HTERT RPE-1 (cell line): Measurements from ENCODE around the gene GRIN2C.
"Not testable (repeated sequence)": the region's sequence is repeated elsewhere in the genome, so short reads cannot be mapped to it uniquely, and the experiment has no call there.

Source experiments
- in situ Hi-C: fragments of 300-500 bp; cut with MboI; formaldehyde crosslinking; loops from 4 replicates; pipeline ENCODE4 v1.14.3; 2020; ENCODE audit warnings: low sequenced_read_pairs

The GRIN2C gene

DNA sequence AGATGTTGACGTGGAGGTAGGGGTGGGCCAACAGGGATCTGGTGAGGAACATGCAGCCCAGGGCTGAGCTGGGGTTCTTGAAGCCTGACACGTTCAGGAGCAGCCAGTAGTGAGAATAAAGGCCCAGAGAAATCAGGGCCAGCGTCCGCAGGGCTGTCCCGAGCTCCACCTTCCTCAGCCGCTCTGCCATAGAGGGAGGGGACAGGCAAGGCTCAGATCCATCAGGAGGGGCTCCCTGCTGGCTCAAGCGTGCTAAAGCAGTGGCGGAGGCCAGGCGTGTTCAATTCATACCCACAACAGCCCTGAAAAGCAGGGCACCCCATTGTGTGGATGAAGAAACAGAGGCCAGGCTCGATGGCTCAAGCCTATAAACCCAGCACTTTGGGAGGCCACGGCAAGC, 21.4 kb upstream of the GRIN2C start:
- in situ Hi-C loops = no loop called here

DNA sequence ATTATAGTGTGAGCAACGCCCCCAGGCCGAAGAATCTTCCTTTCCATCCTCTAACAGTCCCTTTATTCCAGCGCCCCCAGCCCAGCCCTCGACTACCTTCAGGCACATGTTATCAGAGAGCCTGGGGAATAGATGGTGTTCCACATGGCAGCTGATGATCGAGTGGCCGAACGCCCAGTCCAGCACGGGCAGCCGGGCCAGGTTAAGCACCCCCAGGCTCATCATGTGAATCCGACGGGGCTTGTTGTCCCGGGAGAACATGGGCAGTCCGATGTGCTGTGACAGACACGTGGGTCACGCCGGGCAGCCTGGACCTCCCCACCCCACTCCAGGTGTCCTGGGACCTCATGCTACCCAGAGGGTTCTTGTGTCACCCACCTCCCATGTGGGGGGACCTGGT, 19.6 kb upstream of the GRIN2C start:
- in situ Hi-C loops = no loop called here

DNA sequence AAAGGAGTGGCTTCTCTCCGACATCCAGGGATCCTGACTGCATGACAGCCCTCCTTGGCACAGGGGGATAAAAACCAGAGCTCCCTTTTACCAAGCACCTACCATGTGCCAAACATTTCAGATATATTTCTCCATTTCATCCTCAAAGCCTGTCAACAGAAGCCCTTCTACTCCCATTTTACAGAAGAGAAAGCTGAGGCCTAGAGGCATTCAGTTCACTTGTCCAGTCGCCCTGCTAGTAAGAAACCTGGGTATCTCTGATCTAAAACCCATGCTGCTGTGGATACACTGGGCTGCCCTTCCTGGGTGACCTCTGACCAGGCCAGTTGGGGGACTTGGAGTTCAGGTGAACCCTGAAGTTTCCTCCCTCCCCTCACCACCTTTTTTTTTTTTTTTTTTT, 19.0 kb upstream of the GRIN2C start:
- in situ Hi-C loops = no loop called here

DNA sequence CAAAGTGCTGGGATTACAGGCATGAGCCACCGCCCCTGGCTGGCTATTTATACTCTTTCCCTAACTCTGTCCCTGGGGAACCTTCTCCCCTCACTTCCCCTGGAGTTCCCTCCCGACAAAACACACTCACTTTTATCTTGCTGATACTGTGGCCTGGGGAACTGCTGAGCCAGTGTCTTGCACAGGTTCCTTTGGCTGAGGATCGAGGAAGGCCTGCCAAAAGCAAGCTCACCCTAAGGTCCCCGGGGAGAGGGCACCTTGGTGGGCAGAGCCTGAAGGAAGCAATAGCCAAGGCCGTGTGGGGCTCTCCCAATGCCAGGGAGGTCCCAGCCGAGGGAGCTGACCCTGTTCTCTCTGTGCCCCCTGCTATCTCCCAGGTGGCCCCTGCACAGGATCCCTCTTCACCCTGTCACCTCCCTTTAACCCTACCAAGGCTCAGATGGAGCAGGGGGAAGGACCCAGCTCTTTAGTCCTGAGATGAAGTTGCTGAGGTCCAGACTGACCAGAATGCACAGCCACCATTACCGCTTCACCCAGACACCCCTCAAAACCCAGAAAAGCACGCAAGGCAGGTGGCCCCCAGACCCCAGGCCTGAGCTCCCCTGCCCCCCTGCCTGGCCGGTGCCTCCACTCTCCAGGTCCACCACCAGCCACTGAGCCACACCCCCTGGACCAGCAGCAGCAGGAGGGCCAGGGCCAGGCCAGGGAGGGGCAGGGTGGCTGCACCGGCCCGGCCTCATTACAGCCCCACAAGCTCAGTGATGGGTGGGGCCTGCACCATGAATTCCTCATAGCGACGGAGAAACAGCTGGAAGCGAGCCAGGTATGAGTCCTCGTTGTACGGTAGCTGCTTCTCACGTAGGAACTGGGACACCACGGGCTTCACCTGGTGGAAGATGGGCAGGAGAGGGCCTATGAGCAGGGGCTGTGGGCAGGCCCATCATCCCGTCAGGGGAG, 18.2 kb upstream of the GRIN2C start:
- in situ Hi-C loops = no loop called here

DNA sequence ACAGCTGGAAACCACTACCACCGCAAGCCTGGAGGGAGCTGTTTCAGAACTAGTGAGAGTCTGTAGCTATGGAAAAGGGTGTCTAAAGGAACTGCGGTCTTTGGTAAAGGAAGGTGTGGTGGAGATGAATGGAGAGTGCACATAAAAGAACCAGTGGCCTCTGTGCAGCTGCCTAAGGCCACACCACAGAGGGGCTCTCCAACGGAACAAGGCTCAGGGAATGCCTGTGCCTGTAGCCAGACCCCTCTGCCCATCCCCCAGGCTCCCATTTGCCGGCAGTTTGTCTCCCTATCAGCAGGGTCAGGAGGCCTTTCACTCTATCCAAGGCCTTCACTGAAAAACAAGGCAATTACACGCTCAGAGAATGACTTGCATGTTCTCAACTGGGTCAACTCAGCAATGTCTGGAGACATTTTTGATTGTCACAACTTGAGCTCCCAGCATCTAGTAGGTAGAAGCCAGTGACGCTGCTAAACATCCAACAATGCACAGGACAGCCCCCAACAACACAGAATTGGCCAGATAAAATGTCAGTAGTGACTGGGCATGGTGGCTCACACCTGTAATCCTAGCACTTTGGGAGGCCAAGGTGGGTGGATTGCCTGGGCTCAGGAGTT, 16.4 kb upstream of the GRIN2C start:
- in situ Hi-C loops = no loop called here

DNA sequence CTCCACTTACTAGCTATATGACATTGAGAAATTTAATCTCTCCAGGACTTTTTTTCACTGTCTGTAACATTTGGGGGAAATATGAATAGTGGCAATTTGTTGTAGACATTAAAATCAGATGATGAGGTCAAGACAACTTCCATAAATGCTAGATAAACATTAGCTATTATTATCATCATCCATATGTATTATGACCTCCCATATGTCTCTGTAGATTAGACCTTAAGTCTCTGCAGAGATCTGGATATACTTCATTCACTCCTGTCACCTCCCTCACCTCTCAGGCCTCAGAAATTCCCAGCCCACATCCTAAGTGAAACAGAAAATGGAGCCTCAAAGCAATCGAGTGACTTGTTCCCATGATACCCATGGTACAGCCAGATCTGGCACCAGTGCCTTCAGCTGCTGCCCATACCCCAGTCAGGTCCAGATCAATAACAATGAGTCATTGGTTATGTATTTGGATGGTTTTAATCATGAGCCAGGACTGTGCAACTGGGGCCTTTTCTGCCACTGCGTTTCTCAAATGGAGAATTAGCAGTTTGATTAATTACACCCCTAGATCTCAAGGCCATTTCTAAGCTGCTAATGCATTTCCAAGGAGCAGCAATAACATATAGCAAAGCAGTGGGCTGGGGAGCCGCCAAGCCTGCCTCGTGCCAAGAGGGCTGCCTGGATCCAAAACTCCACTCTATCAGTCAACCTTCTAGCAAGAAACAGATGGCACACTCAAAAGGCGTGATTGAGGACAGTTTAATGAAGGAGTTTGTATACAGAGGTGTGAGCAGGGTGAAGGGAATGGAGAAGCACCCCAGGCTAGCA, 15.7 kb upstream of the GRIN2C start:
- in situ Hi-C loops = no loop called here

DNA sequence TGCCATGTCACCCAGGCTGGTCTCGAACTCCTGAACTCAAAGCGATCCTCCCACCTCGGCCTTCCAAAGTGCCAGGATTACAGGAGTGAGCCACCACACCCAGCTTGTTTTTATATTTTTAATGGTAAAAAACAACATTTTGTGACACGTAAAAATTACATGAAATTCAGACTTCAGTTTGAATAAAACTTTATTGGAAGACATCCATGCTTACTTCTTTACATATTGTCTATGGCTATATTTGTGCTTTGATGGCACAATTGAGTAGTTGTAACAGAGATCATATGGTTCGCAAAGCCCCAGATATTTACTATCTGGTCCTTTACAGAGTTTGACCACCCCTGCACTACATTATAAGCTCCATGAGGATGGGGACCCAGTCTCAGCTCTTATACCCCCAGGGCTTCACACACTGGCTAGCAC, 14.9 kb upstream of the GRIN2C start:
- in situ Hi-C loops = no loop called here

DNA sequence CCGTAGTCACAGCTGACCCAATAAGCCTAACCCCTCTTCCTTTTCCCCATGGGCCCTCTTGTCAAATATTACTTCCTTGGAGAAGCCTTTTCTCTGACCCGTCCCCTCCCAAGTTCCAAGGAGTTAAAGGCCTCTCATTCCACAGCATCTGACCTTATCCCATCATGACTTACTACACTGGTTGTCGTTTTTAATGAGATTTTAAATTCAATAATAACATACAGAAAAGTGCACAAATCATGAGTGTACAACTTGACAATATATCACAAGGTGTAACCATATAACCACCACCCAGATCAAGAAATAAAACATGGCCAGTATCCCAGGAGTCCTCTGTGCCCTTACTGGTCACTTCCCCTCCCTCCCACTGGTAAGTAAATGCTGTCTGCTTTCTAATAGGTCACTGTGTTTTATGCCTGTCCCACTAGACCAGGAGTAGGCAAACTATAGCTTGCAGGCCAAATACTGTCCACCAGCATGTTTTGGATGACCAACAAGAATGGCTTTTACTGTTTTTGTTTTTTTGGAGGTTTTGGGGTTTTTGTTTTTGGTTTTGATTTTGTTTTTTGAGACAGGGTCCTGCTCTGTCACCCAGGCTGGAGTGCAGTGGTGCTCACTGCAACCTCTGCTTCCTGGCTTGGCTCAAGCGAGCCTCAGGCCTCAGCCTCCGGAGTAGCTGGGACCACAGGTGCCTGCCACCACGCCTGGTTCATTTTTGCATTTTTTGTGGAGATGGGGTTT, 14.4 kb upstream of the GRIN2C start:
- in situ Hi-C loops = no loop called here

DNA sequence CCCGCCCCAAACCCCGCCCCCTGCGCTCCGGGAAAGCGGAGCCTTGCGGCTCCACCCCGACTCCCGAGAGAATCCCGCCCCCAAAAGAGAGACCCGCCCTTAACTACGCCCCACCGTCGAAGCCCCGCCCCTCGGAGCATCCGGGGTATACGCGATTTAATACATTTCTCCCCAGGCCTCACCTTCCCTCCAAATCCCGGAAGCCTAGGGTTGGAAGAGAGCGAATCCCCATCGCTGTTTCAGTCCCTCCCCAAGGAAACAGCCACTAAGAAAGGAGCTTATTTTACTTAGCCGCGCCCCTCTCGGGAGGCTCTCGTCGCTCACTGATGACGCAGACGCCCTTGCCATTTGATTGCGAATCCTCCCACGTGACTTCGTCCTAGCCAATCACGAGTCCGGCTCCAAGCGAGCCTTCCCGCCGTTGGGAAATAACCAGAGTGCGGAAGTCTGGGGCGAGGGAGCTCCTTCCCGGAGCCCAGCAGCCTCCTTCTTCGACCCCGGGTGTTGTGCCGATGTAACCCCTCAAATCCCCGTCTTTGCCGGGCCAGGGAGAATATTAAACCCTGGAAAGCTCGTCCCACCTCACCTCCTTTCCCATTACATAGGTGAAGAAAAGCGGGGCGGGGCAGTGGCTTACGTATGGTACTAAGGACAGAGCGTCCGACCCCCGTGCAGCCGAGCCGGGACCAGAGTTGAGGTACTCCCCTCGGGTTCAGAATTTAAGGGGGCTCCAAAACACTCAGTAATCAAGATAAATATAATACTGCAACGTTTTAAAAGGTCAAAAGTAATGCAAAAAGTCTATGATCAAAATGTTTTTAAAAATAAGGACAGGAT, 13.6 kb upstream of the GRIN2C start:
- in situ Hi-C loops = no loop called here

DNA sequence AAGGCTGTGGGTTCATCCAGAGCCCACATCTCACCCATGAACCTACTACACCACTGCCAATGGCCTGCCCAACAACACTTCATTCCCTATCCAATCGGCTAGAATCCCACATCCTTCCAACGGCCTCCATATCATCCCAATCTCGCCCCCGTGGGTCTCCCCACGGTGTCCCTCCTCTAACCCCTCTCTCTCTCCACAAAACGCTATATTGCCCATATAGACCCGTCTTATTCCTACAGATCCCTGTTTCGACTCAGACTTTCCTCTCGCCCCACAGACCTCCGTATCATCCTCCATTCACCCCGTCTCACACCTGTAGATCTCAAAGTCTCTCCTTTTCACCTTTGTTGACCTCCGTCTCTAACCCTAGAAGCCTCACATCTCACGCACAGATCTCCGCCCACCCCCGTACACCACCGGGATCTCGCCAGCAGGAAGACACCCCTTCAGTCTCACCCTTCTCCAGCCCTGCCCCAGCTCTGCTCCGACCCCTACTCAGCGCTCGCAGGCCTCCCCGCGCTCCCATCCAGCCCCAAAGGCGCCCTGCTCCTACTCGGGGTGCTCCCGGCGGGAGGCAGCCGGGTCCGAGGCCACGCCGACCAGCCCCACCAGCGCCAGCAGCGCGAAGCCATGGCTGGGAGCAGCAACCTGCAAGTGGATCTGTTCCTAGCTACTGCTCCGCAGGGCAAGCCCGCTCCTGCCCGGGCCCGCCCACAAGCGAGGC, 12.8 kb upstream of the GRIN2C start, which contains the start of gene FDXR:
Gene FDXR, minus strand, starts transcription at position 682 of the 724 bp plus-strand sequence. Its CDS starts 50 bp downstream, at position 632.
- in situ Hi-C loops = no loop called here

DNA sequence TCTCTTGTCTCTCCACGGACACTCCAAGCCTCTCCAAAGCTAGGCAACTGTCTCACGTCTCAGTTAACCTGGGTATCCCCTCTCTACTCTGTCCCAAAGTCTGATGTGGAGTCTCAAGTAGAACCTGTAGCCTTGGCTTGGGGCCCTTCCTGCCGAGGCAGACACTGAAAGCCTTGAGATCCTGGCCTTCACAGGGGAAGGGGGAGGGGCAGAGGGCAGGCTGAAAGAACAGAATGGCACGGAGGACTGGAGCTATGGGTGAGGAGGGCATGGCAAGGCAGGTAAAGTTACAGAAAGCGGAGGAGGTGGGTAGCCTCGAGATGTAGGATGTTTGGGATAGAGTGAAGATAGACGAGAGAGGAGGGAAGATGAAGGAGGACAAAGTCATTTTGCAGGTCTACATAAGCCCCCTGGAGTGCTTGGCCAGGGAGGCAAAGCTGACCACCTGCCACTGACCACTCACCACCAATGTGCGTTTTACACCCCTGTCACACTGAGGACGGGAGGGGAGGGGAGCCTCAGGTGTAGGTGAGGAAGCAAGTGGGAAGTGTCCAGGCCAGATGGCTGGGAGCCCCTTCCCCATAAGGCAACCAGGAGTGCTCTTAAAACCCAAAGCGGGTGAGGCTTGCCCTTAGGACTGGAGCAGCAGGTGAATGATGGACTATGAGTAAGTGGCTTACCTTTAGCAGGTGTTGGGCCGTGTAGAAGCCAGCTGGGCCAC, 11.8 kb upstream of the GRIN2C start:
- in situ Hi-C loops = no loop called here

DNA sequence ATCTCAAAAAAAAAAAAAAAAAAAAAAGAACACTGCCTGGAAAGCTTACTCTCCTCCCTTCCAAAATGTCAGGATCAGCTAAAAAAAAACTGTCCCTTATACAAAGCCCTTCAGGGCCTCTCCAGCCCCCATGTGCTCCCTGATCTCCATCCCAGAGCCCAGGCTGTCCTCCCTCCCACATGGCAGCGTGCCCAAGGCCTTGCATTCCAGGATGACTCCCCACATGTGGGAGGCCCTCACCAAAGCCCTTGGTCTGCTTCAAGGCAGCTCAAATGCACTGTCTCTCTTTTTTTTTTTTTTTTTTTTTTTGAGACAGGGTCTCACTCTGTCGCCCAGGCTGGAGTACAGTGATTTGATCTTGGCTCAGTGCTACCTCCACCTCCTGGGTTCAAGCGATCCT, 10.8 kb upstream of the GRIN2C start:
- in situ Hi-C loops = no loop called here

DNA sequence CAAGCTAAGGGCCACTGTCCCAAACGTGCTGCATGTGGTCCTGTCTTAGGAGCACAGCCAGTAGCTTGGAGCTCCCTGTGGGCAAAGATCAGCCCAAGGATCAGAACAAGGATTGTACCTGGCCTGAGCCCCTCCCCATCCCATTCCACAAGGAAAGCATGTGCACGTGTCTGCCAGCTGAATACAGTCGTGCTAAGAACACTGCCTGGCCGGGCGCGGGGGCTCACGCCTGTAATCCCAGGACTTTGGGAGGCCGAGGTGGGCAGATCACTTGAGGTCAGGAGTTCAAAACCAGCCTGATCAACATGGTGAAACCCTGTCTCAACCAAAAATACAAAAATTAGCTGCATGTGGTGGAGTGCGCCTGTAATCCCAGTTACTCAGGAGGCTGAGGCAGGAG, 10.3 kb upstream of the GRIN2C start:
- in situ Hi-C loops = not testable (repeated sequence)

DNA sequence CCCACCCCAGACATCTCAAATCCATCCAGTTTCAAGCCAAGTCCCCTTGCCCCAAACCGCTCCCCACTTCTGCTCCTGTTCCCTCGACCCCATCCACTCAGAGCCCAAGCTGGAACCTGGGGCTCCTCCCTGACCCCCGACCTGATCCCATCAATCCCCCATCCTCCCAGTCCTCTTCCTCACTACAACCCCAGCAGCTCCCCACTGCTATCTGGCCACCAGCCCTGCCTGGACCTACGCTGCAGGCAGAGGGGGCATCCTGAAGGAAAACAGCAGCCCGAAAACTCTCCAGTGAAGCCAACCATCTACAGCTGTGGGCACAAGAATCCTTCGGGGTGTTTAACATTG, 9.2 kb upstream of the GRIN2C start:
- in situ Hi-C loops = no loop called here

DNA sequence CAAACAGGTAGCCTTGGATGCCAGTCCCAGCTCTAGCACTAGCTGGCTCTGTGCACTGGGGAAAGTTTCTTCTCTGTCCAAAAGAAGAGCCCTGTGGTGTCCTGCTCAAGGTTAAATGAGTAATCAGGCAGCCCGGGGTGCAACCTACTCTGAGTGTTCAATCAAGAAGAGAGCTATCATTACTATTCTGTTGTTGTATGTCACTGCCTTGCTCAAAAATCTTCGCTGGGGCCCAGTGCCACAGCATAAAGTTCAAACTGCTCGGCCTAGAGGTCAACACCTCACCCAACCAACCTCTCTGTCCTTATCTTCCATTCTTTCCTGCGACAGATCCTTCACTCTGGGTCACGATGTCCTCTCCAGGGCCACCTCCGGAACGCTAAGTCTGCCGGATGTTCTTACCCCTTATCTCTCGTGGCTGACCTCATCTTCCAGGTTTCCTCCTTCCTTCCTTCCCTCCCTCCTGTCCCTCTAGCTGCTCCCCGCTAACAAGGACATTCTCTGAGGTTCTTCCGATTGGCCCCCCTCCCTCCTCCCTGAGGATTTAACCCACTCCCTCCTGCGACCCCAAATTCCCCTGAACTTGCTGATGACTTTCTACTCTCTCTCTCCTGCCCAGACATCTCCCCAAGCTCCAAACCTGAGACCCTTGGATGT, 8.7 kb upstream of the GRIN2C start:
- in situ Hi-C loops = no loop called here

DNA sequence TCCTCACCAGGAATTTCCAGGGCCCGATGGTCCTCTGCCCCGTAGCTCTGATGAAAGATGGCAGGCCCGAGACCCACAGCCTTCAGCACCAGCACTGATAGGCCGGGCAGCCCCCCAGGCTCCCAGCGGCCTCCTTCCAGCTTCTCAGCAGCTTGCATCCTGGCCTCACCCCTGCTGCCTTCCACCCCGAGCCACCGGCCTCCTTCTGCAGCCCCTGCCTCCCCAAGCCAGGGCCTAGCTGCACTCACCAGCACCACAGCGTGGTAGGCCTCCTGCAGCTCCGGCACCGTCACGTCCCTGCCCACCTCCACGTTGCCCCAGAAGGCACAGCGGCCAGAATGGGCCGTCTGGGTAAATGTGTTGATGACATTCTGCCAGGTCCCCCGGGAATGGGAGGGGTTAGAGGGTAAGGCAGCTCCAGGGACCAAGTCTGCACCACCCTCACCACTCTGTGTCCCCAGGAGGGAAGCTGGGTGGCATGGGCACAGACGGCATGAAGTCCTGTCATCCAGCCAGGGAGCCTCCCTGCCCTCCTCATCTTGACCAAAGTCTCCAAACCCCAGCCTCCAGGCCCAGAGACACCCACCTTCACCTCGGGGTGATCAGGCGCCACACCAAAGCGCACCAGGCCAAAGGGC, 6.6 kb upstream of the GRIN2C start:
- in situ Hi-C loops = no loop called here

DNA sequence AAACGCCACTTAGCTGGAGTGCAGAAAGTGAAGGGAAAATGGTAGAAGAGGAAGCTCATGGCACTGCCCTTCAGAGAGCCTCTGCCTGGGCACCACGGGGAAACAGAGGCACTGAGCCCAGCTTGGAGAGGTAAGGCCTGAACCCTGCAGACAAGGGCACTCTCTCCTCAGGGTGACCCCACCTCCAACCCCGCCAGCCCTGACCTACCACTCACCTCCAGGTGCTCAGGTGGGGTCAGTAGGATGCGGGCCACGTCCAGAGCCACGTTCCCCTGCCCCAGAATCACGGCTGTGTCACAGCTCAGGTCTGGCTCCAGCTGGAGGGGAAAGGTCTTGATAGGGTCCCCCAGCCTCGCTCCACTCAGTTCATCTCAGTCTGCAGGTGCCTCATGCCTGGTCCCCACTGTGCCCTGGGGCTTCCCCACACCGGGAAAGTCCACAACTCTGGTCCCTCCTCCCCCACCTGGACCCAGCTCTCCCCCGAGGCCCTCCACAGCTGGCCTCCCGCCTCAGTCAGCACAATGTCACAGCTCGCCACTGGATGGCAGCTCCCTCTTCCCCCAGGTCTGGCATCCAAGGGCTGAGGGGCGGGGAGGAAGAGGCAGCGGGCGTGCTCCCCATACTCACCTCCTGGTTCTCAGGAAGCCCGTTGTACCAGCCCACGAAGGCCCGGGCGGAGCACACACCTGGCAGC, 6.0 kb upstream of the GRIN2C start:
- in situ Hi-C loops = no loop called here
